ENCODE measurements around the gene GEMIN4. TPM values are rescaled to one million over a fixed set of nuclear protein-coding genes. Genes with fewer than 3 reads are reported as not detected.

Gene GEMIN4
- polyA plus RNA-seq (2013), result 12.4 TPM

DNA sequence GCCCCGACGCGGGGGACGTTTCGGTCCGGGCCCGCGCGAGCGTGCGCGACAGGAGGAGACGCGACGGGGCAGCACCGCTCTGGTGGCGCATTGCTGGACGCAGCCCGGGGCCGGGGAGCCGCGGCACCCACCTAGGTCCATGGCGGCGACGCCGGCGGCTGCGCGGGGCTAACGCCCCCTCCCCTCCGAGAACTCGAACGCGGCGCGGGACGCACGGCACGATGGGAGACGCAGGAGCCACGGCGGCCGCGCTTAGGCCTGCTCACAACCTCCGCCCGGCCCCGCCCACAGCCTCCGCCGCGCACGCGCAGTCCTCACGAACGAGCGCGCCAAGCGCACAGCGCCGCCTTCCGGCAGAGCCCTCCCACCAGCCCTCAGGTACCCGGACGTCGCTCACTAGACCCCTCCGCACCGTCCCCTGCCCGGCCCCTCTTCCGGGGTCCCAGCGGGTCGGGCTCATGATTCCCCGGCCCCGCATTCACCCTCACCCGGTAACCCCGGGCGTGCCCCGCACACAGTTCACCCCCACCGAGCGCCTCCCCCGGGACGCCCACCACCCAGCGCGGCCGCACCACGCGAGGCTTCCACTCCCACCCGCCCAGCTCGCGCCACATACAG, at the start of gene GEMIN4:
TSS of gene GEMIN4 (minus strand) at position 263 of the 618 bp plus-strand sequence. CDS start at position 141, 122 bp downstream.
- peak; percentile 89 to 91 (median 91) for DNase-seq
- peaks cover under 1 to 26% (median 18%) of the 10 kb centered on the region in 4 experiments for H3K36me3 ChIP-seq (ENCODE audit: control insufficient read depth in 4 of 4, insufficient read depth in 4 of 4, low read length in 3 of 4)
- H3K4me3 ChIP-seq (ENCODE audit: control insufficient read depth in 1 of 7, extremely low read depth in 1 of 7, insufficient read depth in 4 of 7, low read depth in 2 of 7, low read length in 6 of 7), result peak within 1 kb of the TSS; percentile 40 to 88 (median 76)
- WGBS (ENCODE audit: insufficient coverage), result 0% methylated on average over 66 of the region's 87 CpGs
- H3K9me3 ChIP-seq (ENCODE audit: control extremely low read depth in 1 of 5, control insufficient read depth in 4 of 5, insufficient read depth in 2 of 5, low read depth in 1 of 5, low read length in 4 of 5), result peaks cover 0 to 3% (median 0%) of the 10 kb centered on the region in 5 experiments
- H3K4me1 ChIP-seq (ENCODE audit: control extremely low read depth in 1 of 4, control insufficient read depth in 4 of 4, insufficient read depth in 4 of 4, low read length in 3 of 4), result peaks cover 7 to 26% (median 21%) of the 10 kb centered on the region in 4 experiments
- H3K27ac ChIP-seq (ENCODE audit: insufficient read depth in 1 of 2, low read depth in 1 of 2, low read length in 2 of 2, poor library complexity in 1 of 2, severe bottlenecking in 2 of 2), result peak within 1 kb of the TSS; percentile 25 to 73
- POLR2A ChIA-PET, result no interaction called here
- no peaks in the 10 kb centered on the region for H3K27me3 ChIP-seq (replicated peaks in 2 of 5; ENCODE audit: control insufficient read depth in 4 of 5, insufficient read depth in 5 of 5, low read length in 4 of 5)
- CTCF ChIA-PET, result interaction anchor here (0.5 to 1.8 kb wide), 11 partner anchors 8 to 247 kb away, joined by 3 to 10 read pairs (median 3); no protein-coding TSS in a partner anchor

DNA sequence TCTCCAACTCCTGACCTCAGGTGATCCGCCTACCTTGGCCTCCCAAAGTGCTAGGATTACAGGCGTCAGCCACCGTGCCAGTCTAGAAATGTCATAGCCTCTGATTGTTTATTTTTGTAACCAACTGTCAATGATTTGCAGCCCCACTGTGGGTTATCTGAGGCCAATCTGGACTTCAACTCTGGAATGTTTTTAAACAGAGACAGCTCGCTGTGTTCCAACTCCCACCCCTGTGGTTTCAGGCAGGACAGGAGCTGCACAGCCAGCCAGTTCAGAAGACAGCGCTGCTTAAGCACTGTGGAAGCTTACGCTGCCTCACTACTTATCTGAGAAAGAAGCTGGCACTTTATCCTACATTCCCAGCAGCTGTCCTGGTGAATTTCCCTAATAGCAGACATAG, 49.6 kb upstream of the GEMIN4 start:
- H3K27me3 ChIP-seq (replicated peaks in 2 of 5; ENCODE audit: control insufficient read depth in 4 of 5, insufficient read depth in 5 of 5, low read length in 4 of 5), result peaks cover 0 to 5% (median 3%) of the 10 kb centered on the region in 5 experiments
- ChIA-PET CTCF (no interaction called here), POLR2A (no interaction called here)
- no peaks in the 10 kb centered on the region for H3K4me1 ChIP-seq (ENCODE audit: control extremely low read depth in 1 of 4, control insufficient read depth in 4 of 4, insufficient read depth in 4 of 4, low read length in 3 of 4)
- H3K9me3 ChIP-seq (ENCODE audit: control extremely low read depth in 1 of 5, control insufficient read depth in 4 of 5, insufficient read depth in 2 of 5, low read depth in 1 of 5, low read length in 4 of 5), result no peaks in the 10 kb centered on the region
- no peak overlapping the region for H3K4me3 ChIP-seq (ENCODE audit: control insufficient read depth in 1 of 7, extremely low read depth in 1 of 7, insufficient read depth in 4 of 7, low read depth in 2 of 7, low read length in 6 of 7)
- H3K27ac ChIP-seq (ENCODE audit: insufficient read depth in 1 of 2, low read depth in 1 of 2, low read length in 2 of 2, poor library complexity in 1 of 2, severe bottlenecking in 2 of 2), result no peak overlapping the region
- H3K36me3 ChIP-seq (ENCODE audit: control insufficient read depth in 4 of 4, insufficient read depth in 4 of 4, low read length in 3 of 4), result no peaks in the 10 kb centered on the region
- no peak for DNase-seq
- 100% methylated on average over 4 of the region's 6 CpGs for WGBS (ENCODE audit: insufficient coverage)

DNA sequence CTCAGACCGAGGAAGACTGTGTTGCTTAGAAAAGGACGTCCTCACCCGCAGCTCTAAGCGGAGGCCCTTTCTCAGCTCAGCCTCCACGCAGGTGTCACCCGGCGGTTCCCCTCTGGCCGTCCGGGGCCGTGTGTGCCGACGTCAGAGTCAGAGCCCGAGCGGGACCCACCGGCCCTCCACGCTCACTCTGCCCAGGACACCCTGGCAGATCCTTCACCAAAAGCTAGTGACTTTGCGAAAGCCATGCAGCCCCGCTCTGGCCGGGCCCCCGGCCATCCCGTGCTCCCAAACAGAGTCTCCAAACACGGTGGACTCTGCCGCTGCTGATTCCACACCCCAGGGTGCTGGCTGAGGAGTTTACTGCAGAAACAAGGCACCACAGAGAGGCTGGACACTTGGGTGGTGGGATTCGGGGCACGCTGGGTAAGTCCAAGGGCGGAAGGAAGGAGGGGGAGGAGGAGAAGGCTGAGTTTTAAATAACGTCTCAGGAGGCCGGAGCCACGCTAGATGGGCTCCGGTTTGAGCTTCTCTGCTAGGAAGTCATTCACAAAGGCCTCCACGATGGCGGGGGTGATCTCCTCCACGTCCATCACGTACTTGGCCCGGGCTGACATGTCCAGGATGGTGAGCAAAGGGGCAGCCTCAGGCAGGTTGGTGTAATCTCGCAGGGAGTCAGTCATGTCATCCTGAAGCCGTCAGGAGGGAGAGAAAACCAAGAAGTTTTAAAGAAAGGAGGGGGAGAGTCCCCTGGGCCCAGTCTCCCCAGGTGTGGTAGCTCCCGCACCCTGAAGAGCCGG, 48.6 kb upstream of the GEMIN4 start:
- Histone ChIP-seq H3K9me3 (ENCODE audit: control extremely low read depth in 1 of 5, control insufficient read depth in 4 of 5, insufficient read depth in 2 of 5, low read depth in 1 of 5, low read length in 4 of 5) (no peaks in the 10 kb centered on the region), H3K4me1 (ENCODE audit: control extremely low read depth in 1 of 4, control insufficient read depth in 4 of 4, insufficient read depth in 4 of 4, low read length in 3 of 4) (no peaks in the 10 kb centered on the region), H3K27me3 (replicated peaks in 2 of 5; ENCODE audit: control insufficient read depth in 4 of 5, insufficient read depth in 5 of 5, low read length in 4 of 5) (peaks cover 0 to 5% (median 3%) of the 10 kb centered on the region in 5 experiments), H3K4me3 (ENCODE audit: control insufficient read depth in 1 of 7, extremely low read depth in 1 of 7, insufficient read depth in 4 of 7, low read depth in 2 of 7, low read length in 6 of 7) (no peak overlapping the region), H3K36me3 (ENCODE audit: control insufficient read depth in 4 of 4, insufficient read depth in 4 of 4, low read length in 3 of 4) (no peaks in the 10 kb centered on the region), H3K27ac (ENCODE audit: insufficient read depth in 1 of 2, low read depth in 1 of 2, low read length in 2 of 2, poor library complexity in 1 of 2, severe bottlenecking in 2 of 2) (no peak overlapping the region)
- POLR2A ChIA-PET, result no interaction called here
- WGBS (ENCODE audit: insufficient coverage), result 91% methylated on average over 31 of the region's 39 CpGs
- CTCF ChIA-PET, result interaction anchor here (0.7 to 1.5 kb wide), 5 partner anchors 9 to 199 kb away, joined by 3 to 5 read pairs (median 3); partner anchors contain the start of gene NXN
- DNase-seq, result no peak

DNA sequence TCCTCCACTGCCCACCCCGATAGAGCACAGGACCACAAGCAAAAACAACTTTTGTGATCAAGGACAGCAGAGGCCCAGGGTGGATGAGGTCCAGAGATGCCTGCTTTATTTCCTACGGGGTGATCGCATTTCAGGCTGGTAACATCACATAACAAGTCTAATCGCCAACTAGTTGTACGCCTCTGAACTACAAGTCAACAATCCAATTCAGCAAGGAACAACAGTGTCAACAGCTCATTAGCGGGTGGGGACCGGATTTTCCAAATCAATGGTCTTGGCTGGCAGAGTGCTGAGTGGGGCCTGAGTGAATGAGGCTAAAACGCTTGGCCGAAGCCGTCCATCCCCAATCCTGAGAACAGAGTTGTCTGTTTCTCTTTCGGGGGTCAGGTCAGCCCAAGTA, 47.2 kb upstream of the GEMIN4 start:
- Histone ChIP-seq H3K27ac (ENCODE audit: insufficient read depth in 1 of 2, low read depth in 1 of 2, low read length in 2 of 2, poor library complexity in 1 of 2, severe bottlenecking in 2 of 2) (no peak overlapping the region), H3K4me1 (ENCODE audit: control extremely low read depth in 1 of 4, control insufficient read depth in 4 of 4, insufficient read depth in 4 of 4, low read length in 3 of 4) (peaks cover 0 to 7% (median 0%) of the 10 kb centered on the region in 4 experiments), H3K9me3 (ENCODE audit: control extremely low read depth in 1 of 5, control insufficient read depth in 4 of 5, insufficient read depth in 2 of 5, low read depth in 1 of 5, low read length in 4 of 5) (no peaks in the 10 kb centered on the region), H3K27me3 (replicated peaks in 2 of 5; ENCODE audit: control insufficient read depth in 4 of 5, insufficient read depth in 5 of 5, low read length in 4 of 5) (peaks cover 0 to 5% (median 3%) of the 10 kb centered on the region in 5 experiments), H3K36me3 (ENCODE audit: control insufficient read depth in 4 of 4, insufficient read depth in 4 of 4, low read length in 3 of 4) (no peaks in the 10 kb centered on the region), H3K4me3 (ENCODE audit: control insufficient read depth in 1 of 7, extremely low read depth in 1 of 7, insufficient read depth in 4 of 7, low read depth in 2 of 7, low read length in 6 of 7) (no peak overlapping the region)
- WGBS (ENCODE audit: insufficient coverage), result 97% methylated on average over 10 of the region's 11 CpGs
- CTCF ChIA-PET, result interaction anchor here (1.5 to 3.4 kb wide), 2 partner anchors 11 to 184 kb away, joined by 5 to 38 read pairs; partner anchors contain the start of gene NXN
- DNase-seq, result no peak
- POLR2A ChIA-PET, result no interaction called here

DNA sequence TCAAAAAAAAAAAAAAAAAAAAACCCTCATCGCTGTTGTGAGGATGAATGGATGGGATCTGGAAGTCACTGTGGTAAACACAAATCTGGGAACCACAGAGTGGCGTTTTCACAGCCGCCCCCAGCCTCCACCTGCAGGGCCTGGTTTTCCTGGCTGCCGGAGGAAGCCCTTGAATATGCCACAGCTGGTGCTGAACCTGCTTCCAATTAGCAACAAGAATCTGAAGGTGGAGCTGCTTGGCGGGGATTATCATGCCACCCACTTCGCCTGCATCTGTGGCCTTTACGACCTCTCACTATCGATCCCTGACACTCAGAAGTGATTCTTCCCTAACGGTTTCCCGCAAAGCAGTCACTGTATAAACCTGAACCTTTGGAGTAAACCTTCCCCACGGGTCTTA, 46.2 kb upstream of the GEMIN4 start:
- no peak overlapping the region for H3K27ac ChIP-seq (ENCODE audit: insufficient read depth in 1 of 2, low read depth in 1 of 2, low read length in 2 of 2, poor library complexity in 1 of 2, severe bottlenecking in 2 of 2)
- H3K36me3 ChIP-seq (ENCODE audit: control insufficient read depth in 4 of 4, insufficient read depth in 4 of 4, low read length in 3 of 4), result peaks cover 0 to 5% (median 2%) of the 10 kb centered on the region in 4 experiments
- peaks cover 0 to 3% (median 0%) of the 10 kb centered on the region in 5 experiments for H3K27me3 ChIP-seq (replicated peaks in 2 of 5; ENCODE audit: control insufficient read depth in 4 of 5, insufficient read depth in 5 of 5, low read length in 4 of 5)
- no peak overlapping the region for H3K4me3 ChIP-seq (ENCODE audit: control insufficient read depth in 1 of 7, extremely low read depth in 1 of 7, insufficient read depth in 4 of 7, low read depth in 2 of 7, low read length in 6 of 7)
- H3K4me1 ChIP-seq (ENCODE audit: control extremely low read depth in 1 of 4, control insufficient read depth in 4 of 4, insufficient read depth in 4 of 4, low read length in 3 of 4), result peaks cover 0 to 7% (median 0%) of the 10 kb centered on the region in 4 experiments
- WGBS (ENCODE audit: insufficient coverage), result 74% methylated on average over 10 of the region's 11 CpGs
- ChIA-PET POLR2A (no interaction called here), CTCF (interaction anchor here (0.8 to 4.1 kb wide), 7 partner anchors 19 to 258 kb away, joined by 3 to 38 read pairs (median 4); partner anchors contain the start of genes NXN and TIMM22)
- H3K9me3 ChIP-seq (ENCODE audit: control extremely low read depth in 1 of 5, control insufficient read depth in 4 of 5, insufficient read depth in 2 of 5, low read depth in 1 of 5, low read length in 4 of 5), result no peaks in the 10 kb centered on the region
- no peak for DNase-seq

DNA sequence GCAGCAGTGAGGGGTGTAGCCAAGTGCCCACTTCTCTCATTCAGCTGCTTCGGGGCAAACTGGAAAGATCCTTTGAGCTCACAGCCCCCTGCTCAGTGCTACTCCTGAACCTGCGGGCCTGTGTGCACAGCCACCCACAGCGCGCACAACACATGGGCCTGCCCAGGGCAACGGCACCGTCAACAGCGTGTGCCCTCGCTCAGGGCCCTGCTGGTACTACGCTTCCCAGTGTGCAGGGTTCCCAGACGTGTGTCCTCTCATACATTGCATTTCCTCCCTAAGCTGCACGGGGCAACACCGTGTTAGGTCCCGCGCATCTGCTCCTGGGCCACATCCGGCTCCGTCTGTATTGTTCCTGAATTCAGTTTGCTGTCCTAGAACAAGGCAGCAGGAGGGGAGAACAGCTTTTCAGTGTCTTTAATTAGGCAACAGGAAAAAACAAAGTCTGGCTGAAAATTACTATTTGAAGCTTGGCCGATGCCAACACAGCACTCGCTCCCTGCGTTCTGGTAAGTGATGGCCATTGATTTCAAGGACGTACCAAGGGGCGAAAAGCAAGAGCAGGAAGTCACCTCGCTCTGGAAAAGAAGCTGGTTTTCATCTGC, 45.3 kb upstream of the GEMIN4 start:
- Histone ChIP-seq H3K36me3 (ENCODE audit: control insufficient read depth in 4 of 4, insufficient read depth in 4 of 4, low read length in 3 of 4) (peaks cover 4 to 10% (median 8%) of the 10 kb centered on the region in 4 experiments), H3K9me3 (ENCODE audit: control extremely low read depth in 1 of 5, control insufficient read depth in 4 of 5, insufficient read depth in 2 of 5, low read depth in 1 of 5, low read length in 4 of 5) (no peaks in the 10 kb centered on the region), H3K4me1 (ENCODE audit: control extremely low read depth in 1 of 4, control insufficient read depth in 4 of 4, insufficient read depth in 4 of 4, low read length in 3 of 4) (peaks cover 0 to 7% (median 0%) of the 10 kb centered on the region in 4 experiments), H3K27ac (ENCODE audit: insufficient read depth in 1 of 2, low read depth in 1 of 2, low read length in 2 of 2, poor library complexity in 1 of 2, severe bottlenecking in 2 of 2) (no peak overlapping the region), H3K27me3 (replicated peaks in 2 of 5; ENCODE audit: control insufficient read depth in 4 of 5, insufficient read depth in 5 of 5, low read length in 4 of 5) (peaks cover 0 to 3% (median 0%) of the 10 kb centered on the region in 5 experiments), H3K4me3 (ENCODE audit: control insufficient read depth in 1 of 7, extremely low read depth in 1 of 7, insufficient read depth in 4 of 7, low read depth in 2 of 7, low read length in 6 of 7) (no peak overlapping the region)
- ChIA-PET POLR2A (no interaction called here), CTCF (interaction anchor here (0.8 to 4.1 kb wide), 8 partner anchors 18 to 259 kb away, joined by 3 to 38 read pairs (median 6); partner anchors contain the start of genes NXN and TIMM22)
- DNase-seq, result no peak
- 93% methylated on average over 22 of the region's 22 CpGs for WGBS (ENCODE audit: insufficient coverage)
